Gastrocnemius medialis (tissue), 4 donors: Measurements from ENCODE around the gene RBBP8NL. TPM values are rescaled to one million over a fixed set of nuclear protein-coding genes. Genes with fewer than 3 reads are reported as not detected.
"Not testable (repeated sequence)": the region's sequence is repeated elsewhere in the genome, so short reads cannot be mapped to it uniquely, and the experiment has no call there.

Source experiments
- ATAC-seq, 2 donors: fragments of 150-250 bp; one replicate each; pipeline ENCODE4 v1.9.1; 2016
- DNase-seq, 2 donors: peaks; one replicate each; pipeline ENCODE4 v3.0.0-alpha.2; 2019
- H3K27ac ChIP-seq, 4 donors: fragments of 200-600 bp; sonication (generic); 1 replicate in 1 of 4; 2 replicates in 3 of 4; pipeline ENCODE4 v1.5.1; 2016 to 2018; ENCODE audit warnings: mild to moderate bottlenecking in 2 of 4, moderate library complexity in 1 of 4
- H3K27me3 ChIP-seq, 3 donors: fragments of 200-600 bp; sonication (generic) in 2 of 3; 1 replicate in 1 of 3; 2 replicates in 2 of 3; pipeline versions ENCODE4 v1.5.1 to v1.6.0; 2016 to 2019; ENCODE audit warnings: mild to moderate bottlenecking in 1 of 3, moderate library complexity in 1 of 3
- H3K36me3 ChIP-seq, 2 donors: fragments of 200-600 bp; sonication (generic) in 1 of 2; one replicate each; pipeline ENCODE4 v1.5.1; 2017 to 2018
- H3K4me1 ChIP-seq, 2 donors: fragments of 200-600 bp; sonication (generic) in 1 of 2; one replicate each; pipeline ENCODE4 v1.5.1; 2016 to 2017; ENCODE audit warnings: mild to moderate bottlenecking in 2 of 2
- H3K4me3 ChIP-seq, 4 donors: fragments of 200-600 bp; sonication (generic) in 3 of 4; 1 replicate in 1 of 4; 2 replicates in 3 of 4; pipeline ENCODE4 v1.5.1; 2016 to 2019; ENCODE audit warnings: mild to moderate bottlenecking in 2 of 4
- H3K9me3 ChIP-seq, 3 donors: fragments of 200-600 bp; sonication (generic) in 2 of 3; 1 replicate in 1 of 3; 2 replicates in 2 of 3; pipeline ENCODE4 v1.5.1; 2016 to 2019
- CTCF ChIP-seq, 5 experiments: fragments of 450-650 bp in 3 of 5; fragments of 200-600 bp in 2 of 5; sonication (generic) in 2 of 5; IDR thresholded peaks in 4 of 5; conservative IDR thresholded peaks in 1 of 5; 1 replicate in 4 of 5; 2 replicates in 1 of 5; pipeline ENCODE4 v1.5.1; 2016 to 2019; ENCODE audit warnings: antibody characterized with exemption in 5 of 5, mild to moderate bottlenecking in 3 of 5, moderate library complexity in 3 of 5
- POLR2A ChIP-seq, 2 donors: fragments of 450-650 bp; IDR thresholded peaks; one replicate each; pipeline ENCODE4 v1.6.1; 2017; ENCODE audit warnings: antibody characterized with exemption in 2 of 2, mild to moderate bottlenecking in 2 of 2, moderate library complexity in 2 of 2
- in situ Hi-C, 4 donors: fragments of 200-750 bp; cut with MboI; loops; one replicate each; pipeline versions ENCODE4 v1.15.0 to v1.8.0; 2017; ENCODE audit warnings: low sequenced_read_pairs in 4 of 4
- intact Hi-C: fragments of 100-400 bp; cut with DNase I; formaldehyde crosslinking; loops from one replicate; pipeline ENCODE4 v1.15.1; 2023; ENCODE audit warnings: low total_unique reads
- total RNA-seq, 4 donors: library from RNA; depleted of rRNA; stranded (reverse); fragments of >200 nt; gene quantifications; one replicate each; pipeline versions ENCODE4 v1.1.0 to v1.2.3, GENCODE V29; 2016

The RBBP8NL gene
- total RNA-seq, 4 donors from 2014 or later: not detected

- Histone ChIP-seq H3K4me1 (peaks cover 13 to 14% of the 10 kb centered on the region in 2 donors), H3K27ac (no peak overlapping the region), H3K27me3 (peaks cover 0 to 3% (median 0%) of the 10 kb centered on the region in 3 donors), H3K9me3 (no peaks in the 10 kb centered on the region), H3K4me3 (no peak overlapping the region), H3K36me3 (no peaks in the 10 kb centered on the region)
- intact Hi-C loops (no loop called here), in situ Hi-C loops (no loop called here)
- DNase-seq: no peak
- TF ChIP-seq CTCF (IDR thresholded peaks at IDR 0.05 in 4 of 5, conservative IDR thresholded peaks at IDR 0.05 in 1 of 5): no peak
- no peak for TF ChIP-seq POLR2A (IDR thresholded peaks at IDR 0.05)
- ATAC-seq: no peak
These were observed 2.3 kb upstream of the RBBP8NL start for GRCh38 chr20:62429455-62430310.

- Histone ChIP-seq H3K36me3 (no peaks in the 10 kb centered on the region), H3K27ac (no peak overlapping the region), H3K27me3 (peaks cover 3 to 12% (median 8%) of the 10 kb centered on the region in 3 donors), H3K4me3 (no peak overlapping the region), H3K9me3 (no peaks in the 10 kb centered on the region), H3K4me1 (peaks cover 6% of the 10 kb centered on the region in 2 donors)
- intact Hi-C loops: no loop called here
- in situ Hi-C loops: no loop called here
- DNase-seq (no peak), ATAC-seq (no peak)
- TF ChIP-seq CTCF (IDR thresholded peaks at IDR 0.05 in 4 of 5, conservative IDR thresholded peaks at IDR 0.05 in 1 of 5) (no peak), POLR2A (IDR thresholded peaks at IDR 0.05) (no peak)
These were observed 1.3 kb upstream of the RBBP8NL start for GRCh38 chr20:62428396-62429295.

- H3K27me3 ChIP-seq: peaks cover 9 to 19% (median 15%) of the 10 kb centered on the region in 3 donors
- no peak for ATAC-seq
- H3K4me3 ChIP-seq: no peak overlapping the region
- in situ Hi-C loops (no loop called here), intact Hi-C loops (no loop called here)
- no peaks in the 10 kb centered on the region for H3K4me1 ChIP-seq
- no peak overlapping the region for H3K27ac ChIP-seq
- DNase-seq: no peak
- no peak for TF ChIP-seq POLR2A (IDR thresholded peaks at IDR 0.05)
- TF ChIP-seq CTCF (IDR thresholded peaks at IDR 0.05 in 4 of 5, conservative IDR thresholded peaks at IDR 0.05 in 1 of 5): no peak
- no peaks in the 10 kb centered on the region for H3K9me3 ChIP-seq
- no peaks in the 10 kb centered on the region for H3K36me3 ChIP-seq
These were observed 648 bp upstream of the RBBP8NL start for GRCh38 chr20:62428002-62428372.

- TF ChIP-seq POLR2A (IDR thresholded peaks at IDR 0.05) (no peak), CTCF (IDR thresholded peaks at IDR 0.05 in 4 of 5, conservative IDR thresholded peaks at IDR 0.05 in 1 of 5) (no peak)
- DNase-seq: no peak
- in situ Hi-C loops (no loop called here), intact Hi-C loops (no loop called here)
- no peaks in the 10 kb centered on the region for H3K36me3 ChIP-seq
- no peaks in the 10 kb centered on the region for H3K9me3 ChIP-seq
- ATAC-seq: no peak
- no peak overlapping the region for H3K4me3 ChIP-seq
- no peaks in the 10 kb centered on the region for H3K4me1 ChIP-seq
- peaks cover 9 to 20% (median 19%) of the 10 kb centered on the region in 3 donors for H3K27me3 ChIP-seq
- no peak overlapping the region for H3K27ac ChIP-seq
These were observed 624 bp downstream of the RBBP8NL start for GRCh38 chr20:62426699-62427131.

GRCh38 chr20:62426059-62426348 lies 1.3 kb downstream of the RBBP8NL start:
- H3K27me3 ChIP-seq: peaks cover 9 to 20% (median 19%) of the 10 kb centered on the region in 3 donors
- H3K4me3 ChIP-seq, H3K4me1 ChIP-seq, in situ Hi-C loops, ATAC-seq, DNase-seq, H3K9me3 ChIP-seq, H3K27ac ChIP-seq, H3K36me3 ChIP-seq, intact Hi-C loops: not testable (repeated sequence)
